ENCODE data around the gene SLC25A21. TPM values are rescaled to one million over a fixed set of nuclear protein-coding genes. Genes with fewer than 3 reads are reported as not detected.
"Not testable (repeated sequence)": the region's sequence is repeated elsewhere in the genome, so short reads cannot be mapped to it uniquely, and the experiment has no call there.

Gene SLC25A21
- total RNA-seq, 1 donor from 2014 or later, result 0.91 TPM

DNA sequence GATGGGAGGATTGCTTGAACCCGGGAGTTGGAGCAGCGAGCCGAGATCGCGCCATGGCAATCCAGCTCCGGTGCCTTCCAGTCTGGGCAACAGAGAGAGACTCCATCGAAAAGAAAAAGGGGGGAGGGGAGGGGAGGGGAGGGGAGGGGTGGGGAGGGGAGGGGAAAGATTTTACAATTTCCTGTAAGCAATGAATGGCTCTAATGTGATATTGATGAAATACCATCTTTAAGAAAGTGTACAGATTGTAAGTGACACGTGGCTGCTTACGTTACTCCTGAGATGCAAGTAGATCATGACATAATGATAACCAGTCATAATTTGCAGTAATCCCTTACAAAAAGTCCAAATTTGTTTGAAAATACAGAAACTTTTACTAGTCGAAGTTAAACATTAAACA lies 1.4 kb downstream of the SLC25A21 start:
- no peaks in the 10 kb centered on the region for H3K4me1 Mint-ChIP-seq (ENCODE audit: low read depth, unreplicated experiment)
- no peaks in the 10 kb centered on the region for H3K27me3 Mint-ChIP-seq (ENCODE audit: unreplicated experiment)
- no peak overlapping the region for H3K4me3 Mint-ChIP-seq (ENCODE audit: unreplicated experiment)
- TF ChIP-seq, protein P1, sequence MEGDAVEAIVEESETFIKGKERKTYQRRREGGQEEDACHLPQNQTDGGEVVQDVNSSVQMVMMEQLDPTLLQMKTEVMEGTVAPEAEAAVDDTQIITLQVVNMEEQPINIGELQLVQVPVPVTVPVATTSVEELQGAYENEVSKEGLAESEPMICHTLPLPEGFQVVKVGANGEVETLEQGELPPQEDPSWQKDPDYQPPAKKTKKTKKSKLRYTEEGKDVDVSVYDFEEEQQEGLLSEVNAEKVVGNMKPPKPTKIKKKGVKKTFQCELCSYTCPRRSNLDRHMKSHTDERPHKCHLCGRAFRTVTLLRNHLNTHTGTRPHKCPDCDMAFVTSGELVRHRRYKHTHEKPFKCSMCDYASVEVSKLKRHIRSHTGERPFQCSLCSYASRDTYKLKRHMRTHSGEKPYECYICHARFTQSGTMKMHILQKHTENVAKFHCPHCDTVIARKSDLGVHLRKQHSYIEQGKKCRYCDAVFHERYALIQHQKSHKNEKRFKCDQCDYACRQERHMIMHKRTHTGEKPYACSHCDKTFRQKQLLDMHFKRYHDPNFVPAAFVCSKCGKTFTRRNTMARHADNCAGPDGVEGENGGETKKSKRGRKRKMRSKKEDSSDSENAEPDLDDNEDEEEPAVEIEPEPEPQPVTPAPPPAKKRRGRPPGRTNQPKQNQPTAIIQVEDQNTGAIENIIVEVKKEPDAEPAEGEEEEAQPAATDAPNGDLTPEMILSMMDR (IDR thresholded peaks at IDR 0.05; ENCODE audit: partially characterized antibody, unreplicated experiment), result no peak
- no peaks in the 10 kb centered on the region for H3K36me3 Mint-ChIP-seq (ENCODE audit: unreplicated experiment)
- no peak for DNase-seq
- H3K27ac Mint-ChIP-seq (ENCODE audit: unreplicated experiment), result no peak overlapping the region
- peaks cover 2% of the 10 kb centered on the region for H3K9me3 Mint-ChIP-seq (ENCODE audit: unreplicated experiment)

DNA sequence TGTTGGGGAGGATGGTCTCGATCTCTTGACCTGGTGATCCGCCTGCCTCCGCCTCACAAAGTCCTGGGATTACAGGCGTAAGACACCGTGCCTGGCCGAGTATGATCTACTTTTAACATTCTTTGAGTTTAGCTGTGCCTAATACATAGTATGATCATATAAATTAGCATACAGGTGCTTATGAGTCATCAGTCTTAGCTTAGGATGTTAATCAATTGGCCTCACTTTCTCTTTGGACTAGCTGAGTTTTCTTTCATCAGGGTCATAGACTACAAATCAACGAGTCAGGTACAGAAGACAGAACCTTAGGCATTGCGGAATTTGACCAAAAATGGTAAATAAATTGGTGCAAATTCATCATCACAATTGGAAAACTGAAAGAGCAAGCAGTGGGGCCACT lies 2.2 kb downstream of the SLC25A21 start:
- H3K27ac Mint-ChIP-seq (ENCODE audit: unreplicated experiment), result no peak overlapping the region
- H3K4me3 Mint-ChIP-seq (ENCODE audit: unreplicated experiment), result no peak overlapping the region
- H3K36me3 Mint-ChIP-seq (ENCODE audit: unreplicated experiment), result no peaks in the 10 kb centered on the region
- no peak for DNase-seq
- no peaks in the 10 kb centered on the region for H3K4me1 Mint-ChIP-seq (ENCODE audit: low read depth, unreplicated experiment)
- TF ChIP-seq, protein P1 (IDR thresholded peaks at IDR 0.05; ENCODE audit: partially characterized antibody, unreplicated experiment), result no peak
- no peaks in the 10 kb centered on the region for H3K27me3 Mint-ChIP-seq (ENCODE audit: unreplicated experiment)
- H3K9me3 Mint-ChIP-seq (ENCODE audit: unreplicated experiment), result peaks cover 2% of the 10 kb centered on the region

- H3K4me1 Mint-ChIP-seq (ENCODE audit: low read depth, unreplicated experiment), result no peaks in the 10 kb centered on the region
- H3K27ac Mint-ChIP-seq (ENCODE audit: unreplicated experiment), result no peak overlapping the region
- no peak for DNase-seq
- peaks cover 2% of the 10 kb centered on the region for H3K9me3 Mint-ChIP-seq (ENCODE audit: unreplicated experiment)
- H3K36me3 Mint-ChIP-seq (ENCODE audit: unreplicated experiment), result no peaks in the 10 kb centered on the region
- H3K4me3 Mint-ChIP-seq (ENCODE audit: unreplicated experiment), result no peak overlapping the region
- H3K27me3 Mint-ChIP-seq (ENCODE audit: unreplicated experiment), result no peaks in the 10 kb centered on the region
- TF ChIP-seq, protein P1 (IDR thresholded peaks at IDR 0.05; ENCODE audit: partially characterized antibody, unreplicated experiment), result no peak
These were observed 3.7 kb downstream of the SLC25A21 start for GRCh38 chr14:37168721-37169120.

GRCh38 chr14:37167151-37168047 lies 5.0 kb downstream of the SLC25A21 start:
- Mint-ChIP-seq H3K9me3 (ENCODE audit: unreplicated experiment) (peaks cover 2% of the 10 kb centered on the region), H3K4me1 (ENCODE audit: low read depth, unreplicated experiment) (no peaks in the 10 kb centered on the region), H3K36me3 (ENCODE audit: unreplicated experiment) (no peaks in the 10 kb centered on the region), H3K27ac (ENCODE audit: unreplicated experiment) (no peak overlapping the region), H3K27me3 (ENCODE audit: unreplicated experiment) (no peaks in the 10 kb centered on the region), H3K4me3 (ENCODE audit: unreplicated experiment) (no peak overlapping the region)
- TF ChIP-seq, protein P1 (IDR thresholded peaks at IDR 0.05; ENCODE audit: partially characterized antibody, unreplicated experiment), result no peak
- no peak for DNase-seq

GRCh38 chr14:37165794-37166193 lies 6.6 kb downstream of the SLC25A21 start:
- DNase-seq, result no peak
- Mint-ChIP-seq H3K9me3 (ENCODE audit: unreplicated experiment) (no peaks in the 10 kb centered on the region), H3K27me3 (ENCODE audit: unreplicated experiment) (no peaks in the 10 kb centered on the region), H3K36me3 (ENCODE audit: unreplicated experiment) (peaks cover 3% of the 10 kb centered on the region), H3K27ac (ENCODE audit: unreplicated experiment) (no peak overlapping the region), H3K4me3 (ENCODE audit: unreplicated experiment) (no peak overlapping the region), H3K4me1 (ENCODE audit: low read depth, unreplicated experiment) (no peaks in the 10 kb centered on the region)
- TF ChIP-seq, protein P1 (IDR thresholded peaks at IDR 0.05; ENCODE audit: partially characterized antibody, unreplicated experiment), result no peak

DNA sequence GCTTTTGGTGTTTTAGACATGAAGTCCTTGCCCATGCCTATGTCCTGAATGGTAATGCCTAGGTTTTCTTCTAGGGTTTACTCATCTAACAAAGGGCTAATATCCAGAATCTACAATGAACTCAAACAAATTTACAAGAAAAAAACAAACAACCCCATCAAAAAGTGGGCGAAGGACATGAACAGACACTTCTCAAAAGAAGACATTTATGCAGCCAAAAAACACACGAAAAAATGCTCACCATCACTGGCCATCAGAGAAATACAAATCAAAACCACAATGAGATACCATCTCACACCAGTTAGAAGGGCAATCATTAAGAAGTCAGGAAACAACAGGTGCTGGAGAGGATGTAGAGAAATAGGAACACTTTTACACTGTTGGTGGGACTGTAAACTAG lies 10.1 kb downstream of the SLC25A21 start:
- DNase-seq; H3K4me1 Mint-ChIP-seq (ENCODE audit: low read depth, unreplicated experiment); H3K36me3 Mint-ChIP-seq (ENCODE audit: unreplicated experiment); H3K27ac Mint-ChIP-seq (ENCODE audit: unreplicated experiment); H3K27me3 Mint-ChIP-seq (ENCODE audit: unreplicated experiment); H3K9me3 Mint-ChIP-seq (ENCODE audit: unreplicated experiment); H3K4me3 Mint-ChIP-seq (ENCODE audit: unreplicated experiment): not testable (repeated sequence)
